SH-SY5Y (cell line): ENCODE data around the gene TTC31.

ENCODE experiments used
- GATA2 ChIP-seq: IDR thresholded peaks from 2 replicates; pipeline ENCODE4 v1.6.1; 2011; ENCODE audit warnings: mild to moderate bottlenecking, low read depth, low read length
- GATA3 ChIP-seq: IDR thresholded peaks from 2 replicates; pipeline ENCODE4 v1.6.1; 2011; ENCODE audit warnings: low read depth, mild to moderate bottlenecking, low read length, moderate library complexity

GRCh38 chr2:74516650-74517049 is 33.8 kb downstream of the TTC31 start:
- TF ChIP-seq GATA3 = no peak
- TF ChIP-seq GATA2 = no peak
